H1 (cell line): ENCODE data around the gene PANX2. TPM values are rescaled to one million over a fixed set of nuclear protein-coding genes. Genes with fewer than 3 reads are reported as not detected.

Experiments
- ASH2L ChIP-seq: fragments of 200-600, 300-600 bp; sonication (generic); IDR thresholded peaks from one replicate; pipeline ENCODE4 v1.7.1; 2017; ENCODE audit warnings: low read length
- CBX8 ChIP-seq: fragments of 300-800, 300-1000 bp; sonication (generic); IDR thresholded peaks from 2 replicates; pipeline ENCODE4 v1.7.1; 2016; ENCODE audit warnings: low read depth, low read length, borderline replicate concordance
- EP300 ChIP-seq, 2 experiments: IDR thresholded peaks; 1 replicate in 1 of 2; 2 replicates in 1 of 2; pipeline ENCODE4 v1.6.1; 2011 to 2012; ENCODE audit warnings: low read depth in 2 of 2, low read length in 2 of 2, mild to moderate bottlenecking in 2 of 2, borderline replicate concordance in 1 of 2, inconsistent platforms in 1 of 2, moderate library complexity in 1 of 2
- GABPA ChIP-seq: IDR thresholded peaks from 2 replicates; pipeline ENCODE4 v1.6.1; 2011; ENCODE audit warnings: mild to moderate bottlenecking, low read length, moderate library complexity, borderline replicate concordance; ENCODE audit not compliant: insufficient read depth
- JUN ChIP-seq: IDR thresholded peaks from 2 replicates; pipeline ENCODE4 v1.6.1; 2011; ENCODE audit warnings: low read depth, mild to moderate bottlenecking, improper control_type of control experiment, low read length
- JUND ChIP-seq: IDR thresholded peaks from 2 replicates; pipeline ENCODE4 v1.6.1; 2011; ENCODE audit warnings: mild to moderate bottlenecking, improper control_type of control experiment, low read length
- POLR2A ChIP-seq, 2 experiments: IDR thresholded peaks; 1 replicate in 1 of 2; 2 replicates in 1 of 2; pipeline ENCODE4 v1.6.1; 2011; ENCODE audit warnings: low read depth in 2 of 2, low read length in 2 of 2, mild to moderate bottlenecking in 2 of 2; ENCODE audit errors: control extremely low read depth in 1 of 2
- POLR2AphosphoS5 ChIP-seq: IDR thresholded peaks from 2 replicates; pipeline ENCODE4 v1.6.1; 2011; ENCODE audit warnings: low read depth, low read length
- RBBP5 ChIP-seq: IDR thresholded peaks from 2 replicates; pipeline ENCODE4 v1.7.1; 2012; ENCODE audit warnings: low read depth, mild to moderate bottlenecking, inconsistent platforms, low read length, moderate library complexity, borderline replicate concordance
- RFX5 ChIP-seq: IDR thresholded peaks from 2 replicates; pipeline ENCODE4 v1.6.1; 2011; ENCODE audit warnings: low read depth, low read length, improper control_type of control experiment, borderline replicate concordance
- SP1 ChIP-seq: IDR thresholded peaks from 2 replicates; pipeline ENCODE4 v1.6.1; 2011; ENCODE audit warnings: low read depth, low read length
- TAF7 ChIP-seq: optimal IDR thresholded peaks from 2 replicates; pipeline ENCODE3; 2011; ENCODE audit warnings: low read depth, mild to moderate bottlenecking, inconsistent platforms, low read length, moderate library complexity, borderline replicate concordance
- polyA plus RNA-seq, 7 experiments: library from polyadenylated mRNA; depleted of rRNA in 3 of 7; stranded (reverse) in 5 of 7; unstranded in 2 of 7; fragments of >200 nt in 5 of 7; fragments of 200-250 nt in 2 of 7; gene quantifications; 1 replicate in 5 of 7; 2 replicates in 1 of 7; 4 replicates in 1 of 7; pipeline versions ENCODE4 v1.2.1 to v1.2.3, GENCODE V29; 2011 to 2013; ENCODE audit warnings: missing spikeins in 2 of 7, mixed read lengths in 2 of 7
- total RNA-seq: library from RNA; stranded (reverse); fragmentation: NEBNext Ultra II Directional; extraction: Animal tissue kit (Norgen Biotek cat#: 25700); gene quantifications from 2 replicates; pipeline ENCODE4 v1.2.1, GENCODE V29; 2021
- TF ChIP-seq, protein P1 (sequence below): fragments of 300-600 bp; sonication (generic); IDR thresholded peaks from 2 replicates; pipeline ENCODE4 v1.7.1; 2012; ENCODE audit warnings: low read length, moderate library complexity, mild to moderate bottlenecking, inconsistent platforms; ENCODE audit not compliant: insufficient replicate concordance

The PANX2 gene
- total and polyA plus RNA-seq, 2 of the 8 experiments (the other 6 are each of a cell fraction or from before 2014, with no cell fraction given), result 3.5 to 5.0 TPM

DNA sequence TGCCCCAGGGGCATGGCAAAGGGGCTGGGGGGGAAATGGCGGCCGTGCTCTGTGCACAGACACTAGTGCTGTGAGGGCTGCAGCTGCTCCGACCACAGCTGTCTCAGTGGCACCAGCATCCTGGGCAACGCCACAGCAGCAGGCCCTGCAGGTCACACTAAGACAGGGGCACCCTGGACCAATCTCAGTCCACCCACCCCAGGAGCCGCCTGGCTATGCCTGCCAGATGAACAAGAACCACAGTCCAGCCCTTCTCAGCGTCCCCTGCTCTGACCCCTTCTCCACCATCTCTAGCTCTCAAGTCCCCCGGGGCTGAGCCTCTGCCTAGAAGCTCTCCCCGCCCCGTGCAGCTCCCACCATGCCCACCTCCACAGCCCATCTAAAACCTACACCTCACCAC, 57.8 kb downstream of the PANX2 start (continued):
- TF ChIP-seq, protein P1, sequence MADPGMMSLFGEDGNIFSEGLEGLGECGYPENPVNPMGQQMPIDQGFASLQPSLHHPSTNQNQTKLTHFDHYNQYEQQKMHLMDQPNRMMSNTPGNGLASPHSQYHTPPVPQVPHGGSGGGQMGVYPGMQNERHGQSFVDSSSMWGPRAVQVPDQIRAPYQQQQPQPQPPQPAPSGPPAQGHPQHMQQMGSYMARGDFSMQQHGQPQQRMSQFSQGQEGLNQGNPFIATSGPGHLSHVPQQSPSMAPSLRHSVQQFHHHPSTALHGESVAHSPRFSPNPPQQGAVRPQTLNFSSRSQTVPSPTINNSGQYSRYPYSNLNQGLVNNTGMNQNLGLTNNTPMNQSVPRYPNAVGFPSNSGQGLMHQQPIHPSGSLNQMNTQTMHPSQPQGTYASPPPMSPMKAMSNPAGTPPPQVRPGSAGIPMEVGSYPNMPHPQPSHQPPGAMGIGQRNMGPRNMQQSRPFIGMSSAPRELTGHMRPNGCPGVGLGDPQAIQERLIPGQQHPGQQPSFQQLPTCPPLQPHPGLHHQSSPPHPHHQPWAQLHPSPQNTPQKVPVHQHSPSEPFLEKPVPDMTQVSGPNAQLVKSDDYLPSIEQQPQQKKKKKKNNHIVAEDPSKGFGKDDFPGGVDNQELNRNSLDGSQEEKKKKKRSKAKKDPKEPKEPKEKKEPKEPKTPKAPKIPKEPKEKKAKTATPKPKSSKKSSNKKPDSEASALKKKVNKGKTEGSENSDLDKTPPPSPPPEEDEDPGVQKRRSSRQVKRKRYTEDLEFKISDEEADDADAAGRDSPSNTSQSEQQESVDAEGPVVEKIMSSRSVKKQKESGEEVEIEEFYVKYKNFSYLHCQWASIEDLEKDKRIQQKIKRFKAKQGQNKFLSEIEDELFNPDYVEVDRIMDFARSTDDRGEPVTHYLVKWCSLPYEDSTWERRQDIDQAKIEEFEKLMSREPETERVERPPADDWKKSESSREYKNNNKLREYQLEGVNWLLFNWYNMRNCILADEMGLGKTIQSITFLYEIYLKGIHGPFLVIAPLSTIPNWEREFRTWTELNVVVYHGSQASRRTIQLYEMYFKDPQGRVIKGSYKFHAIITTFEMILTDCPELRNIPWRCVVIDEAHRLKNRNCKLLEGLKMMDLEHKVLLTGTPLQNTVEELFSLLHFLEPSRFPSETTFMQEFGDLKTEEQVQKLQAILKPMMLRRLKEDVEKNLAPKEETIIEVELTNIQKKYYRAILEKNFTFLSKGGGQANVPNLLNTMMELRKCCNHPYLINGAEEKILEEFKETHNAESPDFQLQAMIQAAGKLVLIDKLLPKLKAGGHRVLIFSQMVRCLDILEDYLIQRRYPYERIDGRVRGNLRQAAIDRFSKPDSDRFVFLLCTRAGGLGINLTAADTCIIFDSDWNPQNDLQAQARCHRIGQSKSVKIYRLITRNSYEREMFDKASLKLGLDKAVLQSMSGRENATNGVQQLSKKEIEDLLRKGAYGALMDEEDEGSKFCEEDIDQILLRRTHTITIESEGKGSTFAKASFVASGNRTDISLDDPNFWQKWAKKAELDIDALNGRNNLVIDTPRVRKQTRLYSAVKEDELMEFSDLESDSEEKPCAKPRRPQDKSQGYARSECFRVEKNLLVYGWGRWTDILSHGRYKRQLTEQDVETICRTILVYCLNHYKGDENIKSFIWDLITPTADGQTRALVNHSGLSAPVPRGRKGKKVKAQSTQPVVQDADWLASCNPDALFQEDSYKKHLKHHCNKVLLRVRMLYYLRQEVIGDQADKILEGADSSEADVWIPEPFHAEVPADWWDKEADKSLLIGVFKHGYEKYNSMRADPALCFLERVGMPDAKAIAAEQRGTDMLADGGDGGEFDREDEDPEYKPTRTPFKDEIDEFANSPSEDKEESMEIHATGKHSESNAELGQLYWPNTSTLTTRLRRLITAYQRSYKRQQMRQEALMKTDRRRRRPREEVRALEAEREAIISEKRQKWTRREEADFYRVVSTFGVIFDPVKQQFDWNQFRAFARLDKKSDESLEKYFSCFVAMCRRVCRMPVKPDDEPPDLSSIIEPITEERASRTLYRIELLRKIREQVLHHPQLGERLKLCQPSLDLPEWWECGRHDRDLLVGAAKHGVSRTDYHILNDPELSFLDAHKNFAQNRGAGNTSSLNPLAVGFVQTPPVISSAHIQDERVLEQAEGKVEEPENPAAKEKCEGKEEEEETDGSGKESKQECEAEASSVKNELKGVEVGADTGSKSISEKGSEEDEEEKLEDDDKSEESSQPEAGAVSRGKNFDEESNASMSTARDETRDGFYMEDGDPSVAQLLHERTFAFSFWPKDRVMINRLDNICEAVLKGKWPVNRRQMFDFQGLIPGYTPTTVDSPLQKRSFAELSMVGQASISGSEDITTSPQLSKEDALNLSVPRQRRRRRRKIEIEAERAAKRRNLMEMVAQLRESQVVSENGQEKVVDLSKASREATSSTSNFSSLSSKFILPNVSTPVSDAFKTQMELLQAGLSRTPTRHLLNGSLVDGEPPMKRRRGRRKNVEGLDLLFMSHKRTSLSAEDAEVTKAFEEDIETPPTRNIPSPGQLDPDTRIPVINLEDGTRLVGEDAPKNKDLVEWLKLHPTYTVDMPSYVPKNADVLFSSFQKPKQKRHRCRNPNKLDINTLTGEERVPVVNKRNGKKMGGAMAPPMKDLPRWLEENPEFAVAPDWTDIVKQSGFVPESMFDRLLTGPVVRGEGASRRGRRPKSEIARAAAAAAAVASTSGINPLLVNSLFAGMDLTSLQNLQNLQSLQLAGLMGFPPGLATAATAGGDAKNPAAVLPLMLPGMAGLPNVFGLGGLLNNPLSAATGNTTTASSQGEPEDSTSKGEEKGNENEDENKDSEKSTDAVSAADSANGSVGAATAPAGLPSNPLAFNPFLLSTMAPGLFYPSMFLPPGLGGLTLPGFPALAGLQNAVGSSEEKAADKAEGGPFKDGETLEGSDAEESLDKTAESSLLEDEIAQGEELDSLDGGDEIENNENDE, result no peak
- no peak for TF ChIP-seq CBX8
- TF ChIP-seq POLR2AphosphoS5, result no peak
- TF ChIP-seq RBBP5, result no peak
- no peak for TF ChIP-seq ASH2L
- TF ChIP-seq GABPA, result no peak
- TF ChIP-seq JUND, result no peak
- no peak for TF ChIP-seq SP1
- TF ChIP-seq EP300 (IDR thresholded peaks at IDR 0.05; ENCODE audit: borderline replicate concordance in 1 of 2, low read depth in 2 of 2, low read length in 2 of 2), result no peak
- no peak for TF ChIP-seq POLR2A (IDR thresholded peaks at IDR 0.05; ENCODE audit: control extremely low read depth in 1 of 2, low read depth in 2 of 2, low read length in 2 of 2)
- TF ChIP-seq JUN, result no peak
- TF ChIP-seq RFX5, result no peak
- TF ChIP-seq TAF7, result no peak
